A549 (cell line): ENCODE measurements around the gene USP2. TPM values are rescaled to one million over a fixed set of nuclear protein-coding genes. Genes with fewer than 3 reads are reported as not detected.

ENCODE experiments used
- ATAC-seq, 2 experiments: fragments of 200-7000 bp in 1 of 2; fragments of >200 bp in 1 of 2; cut with Nextera tagmentation in 1 of 2; cut with Tn5 transposase in 1 of 2; 3 replicates each; pipeline versions ENCODE4 v1.8.0 to v1.9.1; 2018 to 2020; ENCODE audit warnings: mild to moderate bottlenecking in 1 of 2, moderate library complexity in 1 of 2
- CTCF ChIA-PET: fragments of 300-600 bp; sonication (Branson Sonifier 250); formaldehyde crosslinking; extraction: SDS; loops from one replicate; lab custom pipeline; 2021; ENCODE audit warnings: antibody characterized with exemption, inconsistent platforms; lab: Yijun Ruan, JAX
- POLR2A ChIA-PET: fragments of 350-600 bp; formaldehyde crosslinking; extraction: SDS; loops from one replicate; lab custom pipeline; 2021; ENCODE audit warnings: antibody characterized with exemption, inconsistent platforms; lab: Yijun Ruan, JAX
- DNase-seq, 2 experiments: peaks; one replicate each; pipeline versions ENCODE4 v3.0.0 to v3.0.0-alpha.2; 2011 to 2016; ENCODE audit warnings: low read depth in 1 of 2, low spot score in 1 of 2
- FAIRE-seq: peaks from 2 replicates; lab custom pipeline; 2011; peaks lifted over from hg19 to GRCh38; lab: Jason Lieb, UNC
- H3K27ac ChIP-seq, 2 experiments: fragments of >200 bp; sonication (Bioruptor Twin); formaldehyde crosslinking; 3 replicates each; pipeline ENCODE4 v1.5.1; 2016 to 2017
- H3K4me1 ChIP-seq: fragments of >200 bp; sonication (Bioruptor Twin); formaldehyde crosslinking; 3 replicates; pipeline ENCODE4 v1.6.1; 2016
- H3K4me2 ChIP-seq: fragments of >200 bp; sonication (Bioruptor Twin); formaldehyde crosslinking; 3 replicates; pipeline ENCODE4 v1.6.1; 2016
- H3K4me3 ChIP-seq: fragments of >200 bp; sonication (Bioruptor Twin); formaldehyde crosslinking; 3 replicates; pipeline ENCODE4 v1.5.1; 2016
- H3K9me3 ChIP-seq: fragments of >200 bp; sonication (Bioruptor Twin); formaldehyde crosslinking; 3 replicates; pipeline ENCODE4 v1.6.1; 2016
- ATOH8 ChIP-seq: fragments of 250-450 bp; sonication (Bioruptor Pico); IDR thresholded peaks from 2 replicates; pipeline ENCODE4 v1.5.0; 2020; ENCODE audit warnings: low read depth, mild to moderate bottlenecking, moderate library complexity
- BCL3 ChIP-seq: fragments of >200 bp; sonication (Bioruptor Twin); formaldehyde crosslinking; IDR thresholded peaks from 3 replicates; pipeline ENCODE4 v1.6.1; 2016
- CBX2 ChIP-seq: fragments of 200-600 bp; sonication (generic); IDR thresholded peaks from 2 replicates; pipeline ENCODE4 v1.6.1; 2016; ENCODE audit warnings: low read depth, mild to moderate bottlenecking, borderline replicate concordance
- CHD4 ChIP-seq: fragments of 200-600 bp; sonication (generic); IDR thresholded peaks from 2 replicates; pipeline ENCODE4 v1.6.1; 2016; ENCODE audit warnings: antibody characterized with exemption, mild to moderate bottlenecking, borderline replicate concordance
- EHMT2 ChIP-seq: fragments of 200-600 bp; sonication (generic); IDR thresholded peaks from 2 replicates; pipeline ENCODE4 v1.6.1; 2016; ENCODE audit warnings: antibody characterized with exemption, low read depth, mild to moderate bottlenecking, moderate library complexity
- ELK1 ChIP-seq: fragments of 150-350 bp; IDR thresholded peaks from 2 replicates; pipeline ENCODE4 v1.6.1; 2014; ENCODE audit warnings: low read depth, mild to moderate bottlenecking, low read length
- FOSB ChIP-seq: fragments of 250-450 bp; sonication (Bioruptor Pico); IDR thresholded peaks from 2 replicates; pipeline ENCODE4 v1.5.0; 2020; ENCODE audit warnings: mild to moderate bottlenecking, moderate library complexity
- HEYL ChIP-seq: fragments of 250-450 bp; sonication (Bioruptor Pico); IDR thresholded peaks from 2 replicates; pipeline ENCODE4 v1.8.0; 2021; ENCODE audit warnings: mild to moderate bottlenecking, moderate library complexity
- HOXB5 ChIP-seq: fragments of 250-450 bp; sonication (Bioruptor Pico); IDR thresholded peaks from 2 replicates; pipeline ENCODE4 v1.5.0; 2020; ENCODE audit warnings: mild to moderate bottlenecking, moderate library complexity
- KDM5A ChIP-seq: fragments of 200-600 bp; sonication (generic); IDR thresholded peaks from 2 replicates; pipeline ENCODE4 v1.6.1; 2016; ENCODE audit warnings: antibody characterized with exemption, mild to moderate bottlenecking
- MAFK ChIP-seq: fragments of 450-650 bp; IDR thresholded peaks from 2 replicates; pipeline ENCODE4 v1.6.1; 2014; ENCODE audit not compliant: partially characterized antibody
- NFE2L2 ChIP-seq: fragments of 150-350 bp; conservative IDR thresholded peaks from 2 replicates; pipeline ENCODE4 v1.6.1; 2014; ENCODE audit warnings: low read length
- PBX3 ChIP-seq: IDR thresholded peaks from 2 replicates; pipeline ENCODE4 v1.6.1; 2012
- PHF8 ChIP-seq: fragments of 200-600 bp; sonication (generic); IDR thresholded peaks from 2 replicates; pipeline ENCODE4 v1.6.1; 2016; ENCODE audit warnings: low read depth, mild to moderate bottlenecking, antibody characterized with exemption, moderate library complexity, borderline replicate concordance
- RAD21 ChIP-seq, 2 experiments: fragments of >200 bp in 1 of 2; sonication (Bioruptor Twin) in 1 of 2; formaldehyde crosslinking in 1 of 2; IDR thresholded peaks in 1 of 2; conservative IDR thresholded peaks in 1 of 2; 2 replicates in 1 of 2; 3 replicates in 1 of 2; pipeline ENCODE4 v1.6.1; 2012 to 2018; ENCODE audit warnings: inconsistent platforms in 1 of 2
- RARB ChIP-seq: fragments of 250-450 bp; sonication (Bioruptor Pico); IDR thresholded peaks from 2 replicates; pipeline ENCODE4 v1.8.0; 2021; ENCODE audit warnings: mild to moderate bottlenecking, moderate library complexity
- RCOR1 ChIP-seq: fragments of 150-350 bp; IDR thresholded peaks from 2 replicates; pipeline ENCODE4 v1.6.1; 2014; ENCODE audit warnings: antibody characterized with exemption, low read length, low read depth
- RFX5 ChIP-seq: fragments of 450-650 bp; IDR thresholded peaks from 2 replicates; pipeline ENCODE4 v1.7.1; 2014; ENCODE audit warnings: antibody characterized with exemption, mild to moderate bottlenecking, moderate library complexity
- SMC3 ChIP-seq: fragments of >200 bp; sonication (Bioruptor Twin); formaldehyde crosslinking; IDR thresholded peaks from 3 replicates; pipeline ENCODE4 v1.6.1; 2018; ENCODE audit warnings: inconsistent platforms
- SREBF2 ChIP-seq: fragments of 450-650 bp; IDR thresholded peaks from 2 replicates; pipeline ENCODE4 v1.6.1; 2014; ENCODE audit warnings: mild to moderate bottlenecking, moderate library complexity
- TFCP2L1 ChIP-seq: fragments of 250-450 bp; sonication (Bioruptor Pico); IDR thresholded peaks from 2 replicates; pipeline ENCODE4 v1.5.0; 2021; ENCODE audit warnings: mild to moderate bottlenecking
- ZSCAN20 ChIP-seq: fragments of 250-450 bp; sonication (Bioruptor Pico); IDR thresholded peaks from 2 replicates; pipeline ENCODE4 v1.8.0; 2022; ENCODE audit warnings: mild to moderate bottlenecking, moderate library complexity
- WGBS: methylation state at CpG from one replicate; pipeline ENCODE4 v1.1.6; 2017; ENCODE audit errors: missing lambda C conversion rate; 5-methylcytosine and 5-hydroxymethylcytosine counted together
- polyA plus RNA-seq, 4 experiments: library from polyadenylated mRNA; depleted of rRNA in 3 of 4; stranded (reverse); fragments of >200 nt; fragmentation: RNase III in 1 of 4; extraction: RNeasy Plus Mini Kit Qiagen cat#74134 plus additional on column Dnase treatment in 1 of 4; gene quantifications; 2 replicates in 3 of 4; 3 replicates in 1 of 4; pipeline ENCODE4 v1.2.3, GENCODE V29; 2011 to 2017

USP2 gene
- polyA plus RNA-seq, 2 of the 4 experiments (the other 2 are of a cell fraction), result 0.30 to 0.48 TPM

- no peak overlapping the region for H3K4me3 ChIP-seq
- ATAC-seq (no peak), DNase-seq (no peak), FAIRE-seq (no peak)
- H3K4me2 ChIP-seq, result no peak overlapping the region
- H3K27ac ChIP-seq, result no peak overlapping the region
- WGBS, result 69% methylated on average over 6 of the region's 12 CpGs
- no peaks in the 10 kb centered on the region for H3K9me3 ChIP-seq
- CTCF ChIA-PET, result interaction anchor here (1.2 to 9.5 kb wide), 7 partner anchors 10 to 129 kb away, joined by 3 to 160 read pairs (median 9); partner anchors contain the start of gene USP2
- no peak for TF ChIP-seq RAD21 (conservative IDR thresholded peaks at IDR 0.05 in 1 of 2, IDR thresholded peaks at IDR 0.05 in 1 of 2)
- TF ChIP-seq HOXB5 (CRISPR knock-in tag), result no peak
- no peak for TF ChIP-seq RCOR1
- TF ChIP-seq SMC3, result no peak
- no peak for TF ChIP-seq PBX3
- TF ChIP-seq FOSB, result no peak
- no peak for TF ChIP-seq TFCP2L1 (CRISPR knock-in tag)
- TF ChIP-seq MAFK, result no peak
- no peak for TF ChIP-seq BCL3
- no peak for TF ChIP-seq ELK1
- TF ChIP-seq CHD4, result no peak
- no peak for TF ChIP-seq HEYL (CRISPR knock-in tag)
- no peak for TF ChIP-seq KDM5A
- no peak for TF ChIP-seq CBX2
- TF ChIP-seq, all 56 proteins: peak for 0
- H3K4me1 ChIP-seq, result no peaks in the 10 kb centered on the region
- POLR2A ChIA-PET, result no interaction called here
These were observed 35.8 kb downstream of the USP2 start for GRCh38 chr11:119345685-119346084.

GRCh38 chr11:119344291-119345010, 37.0 kb downstream of the USP2 start:
- ChIA-PET CTCF (interaction anchor here (0.7 to 9.5 kb wide), 8 partner anchors 11 to 764 kb away, joined by 3 to 160 read pairs (median 8); partner anchors contain the start of gene USP2), POLR2A (no interaction called here)
- WGBS, result 71% methylated on average over 5 of the region's 14 CpGs
- no peak for TF ChIP-seq NFE2L2
- no peak for TF ChIP-seq ZSCAN20
- no peak for TF ChIP-seq PBX3
- TF ChIP-seq SREBF2, result no peak
- no peak for TF ChIP-seq ELK1
- TF ChIP-seq PHF8, result no peak
- no peak for TF ChIP-seq RFX5
- TF ChIP-seq FOSB, result no peak
- no peak for TF ChIP-seq RARB
- no peak for TF ChIP-seq TFCP2L1 (CRISPR knock-in tag)
- no peak for TF ChIP-seq KDM5A
- TF ChIP-seq ATOH8 (CRISPR knock-in tag), result no peak
- TF ChIP-seq CBX2, result no peak
- TF ChIP-seq EHMT2, result no peak
- DNase-seq (no peak), ATAC-seq (no peak), FAIRE-seq (no peak)
- H3K4me1 ChIP-seq, result no peaks in the 10 kb centered on the region
- no peaks in the 10 kb centered on the region for H3K9me3 ChIP-seq
- H3K4me2 ChIP-seq, result no peak overlapping the region
- no peak overlapping the region for H3K4me3 ChIP-seq
- no peak overlapping the region for H3K27ac ChIP-seq
